Measurements from ENCODE around the gene IL1RAP.

IL1RAP gene

DNA sequence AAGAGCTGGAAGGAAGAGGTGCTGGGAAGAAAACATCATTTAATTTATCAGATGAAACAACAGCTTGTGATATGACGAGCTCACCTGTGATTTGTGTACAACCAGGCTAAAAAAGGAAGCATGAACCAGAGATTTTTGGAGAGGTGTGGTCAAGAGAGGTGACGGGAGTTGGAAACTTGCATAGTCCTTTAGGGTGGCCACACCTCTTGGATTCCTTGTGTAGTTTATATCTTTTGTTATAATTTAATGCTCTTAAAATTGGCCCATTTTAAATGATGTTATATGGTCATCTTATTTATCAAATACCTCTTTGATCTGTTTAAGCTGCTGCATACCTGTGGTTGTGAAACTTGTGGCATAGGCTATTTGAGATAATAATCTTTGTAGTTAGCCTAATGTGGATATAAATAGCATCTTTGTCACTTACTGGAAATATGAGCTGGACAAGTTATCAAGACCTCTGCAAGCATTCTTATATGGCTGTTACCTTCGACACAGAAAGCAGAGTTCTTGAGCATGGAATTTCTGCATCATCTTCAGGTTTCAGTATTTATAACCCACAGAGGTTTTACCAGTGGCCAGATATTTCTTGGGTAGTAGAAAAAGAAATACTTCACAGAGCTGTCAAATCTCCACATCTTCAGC, 49.1 kb downstream of the IL1RAP start:
- H3K9me3 ChIP-seq (ENCODE audit: control insufficient read depth, low read length) = no peaks in the 10 kb centered on the region
- no peak overlapping the region for H3K27ac ChIP-seq
- no peak overlapping the region for H3K9ac ChIP-seq

DNA sequence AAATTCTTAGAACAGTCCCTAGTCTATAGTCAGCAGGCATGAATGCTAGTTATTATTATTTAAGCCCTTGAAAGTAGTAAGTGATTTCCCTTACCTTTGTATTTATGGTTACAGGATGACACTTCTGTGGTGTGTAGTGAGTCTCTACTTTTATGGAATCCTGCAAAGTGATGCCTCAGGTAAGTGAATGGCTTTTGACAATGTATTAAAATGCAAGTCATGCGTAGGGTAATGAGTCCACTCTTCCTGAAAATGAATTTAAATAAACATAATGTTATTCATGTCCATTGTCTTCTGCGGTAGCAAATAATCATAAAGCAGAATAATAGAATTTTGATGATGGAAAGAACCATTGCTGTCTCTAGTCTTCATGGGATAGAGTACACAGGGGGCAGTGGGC, 50.3 kb downstream of the IL1RAP start:
- TF ChIP-seq, protein P1, sequence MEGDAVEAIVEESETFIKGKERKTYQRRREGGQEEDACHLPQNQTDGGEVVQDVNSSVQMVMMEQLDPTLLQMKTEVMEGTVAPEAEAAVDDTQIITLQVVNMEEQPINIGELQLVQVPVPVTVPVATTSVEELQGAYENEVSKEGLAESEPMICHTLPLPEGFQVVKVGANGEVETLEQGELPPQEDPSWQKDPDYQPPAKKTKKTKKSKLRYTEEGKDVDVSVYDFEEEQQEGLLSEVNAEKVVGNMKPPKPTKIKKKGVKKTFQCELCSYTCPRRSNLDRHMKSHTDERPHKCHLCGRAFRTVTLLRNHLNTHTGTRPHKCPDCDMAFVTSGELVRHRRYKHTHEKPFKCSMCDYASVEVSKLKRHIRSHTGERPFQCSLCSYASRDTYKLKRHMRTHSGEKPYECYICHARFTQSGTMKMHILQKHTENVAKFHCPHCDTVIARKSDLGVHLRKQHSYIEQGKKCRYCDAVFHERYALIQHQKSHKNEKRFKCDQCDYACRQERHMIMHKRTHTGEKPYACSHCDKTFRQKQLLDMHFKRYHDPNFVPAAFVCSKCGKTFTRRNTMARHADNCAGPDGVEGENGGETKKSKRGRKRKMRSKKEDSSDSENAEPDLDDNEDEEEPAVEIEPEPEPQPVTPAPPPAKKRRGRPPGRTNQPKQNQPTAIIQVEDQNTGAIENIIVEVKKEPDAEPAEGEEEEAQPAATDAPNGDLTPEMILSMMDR (IDR thresholded peaks at IDR 0.05) = no peak
- Histone ChIP-seq H3K4me3 (ENCODE audit: low read depth, low read length) (no peak overlapping the region), H3K4me2 (ENCODE audit: low read length) (no peak overlapping the region), H3K36me3 (ENCODE audit: control insufficient read depth, insufficient read depth, low read length) (no peaks in the 10 kb centered on the region), H3K79me2 (no peaks in the 10 kb centered on the region), H3K9ac (no peak overlapping the region), H3K4me1 (no peaks in the 10 kb centered on the region), H3K27me3 (ENCODE audit: control insufficient read depth, insufficient read depth, low read length) (no peaks in the 10 kb centered on the region), H3K27ac (no peak overlapping the region), H3K9me3 (ENCODE audit: control insufficient read depth, low read length) (no peaks in the 10 kb centered on the region), H2AFZ (no peak overlapping the region)

More for the DNA sequence above, 49.1 kb downstream of the IL1RAP start:
- H3K36me3 ChIP-seq (ENCODE audit: control insufficient read depth, insufficient read depth, low read length) = no peaks in the 10 kb centered on the region
- H3K4me3 ChIP-seq (ENCODE audit: low read depth, low read length) = no peak overlapping the region
- no peaks in the 10 kb centered on the region for H3K79me2 ChIP-seq
- H2AFZ ChIP-seq = no peak overlapping the region
- no peaks in the 10 kb centered on the region for H3K4me1 ChIP-seq
- H3K4me2 ChIP-seq (ENCODE audit: low read length) = no peak overlapping the region
- H3K27me3 ChIP-seq (ENCODE audit: control insufficient read depth, insufficient read depth, low read length) = no peaks in the 10 kb centered on the region
- TF ChIP-seq, protein P1 (IDR thresholded peaks at IDR 0.05) = no peak

GRCh38 chr3:190566043-190566933, 52.4 kb downstream of the IL1RAP start:
- TF ChIP-seq, protein P1 (IDR thresholded peaks at IDR 0.05) = no peak
- Histone ChIP-seq H3K27me3 (ENCODE audit: control insufficient read depth, insufficient read depth, low read length) (no peaks in the 10 kb centered on the region), H2AFZ (no peak overlapping the region), H3K4me1 (no peaks in the 10 kb centered on the region), H3K36me3 (ENCODE audit: control insufficient read depth, insufficient read depth, low read length) (no peaks in the 10 kb centered on the region), H3K9ac (no peak overlapping the region), H3K4me2 (ENCODE audit: low read length) (no peak overlapping the region), H3K9me3 (ENCODE audit: control insufficient read depth, low read length) (no peaks in the 10 kb centered on the region), H3K27ac (no peak overlapping the region), H3K4me3 (ENCODE audit: low read depth, low read length) (no peak overlapping the region), H3K79me2 (no peaks in the 10 kb centered on the region)

DNA sequence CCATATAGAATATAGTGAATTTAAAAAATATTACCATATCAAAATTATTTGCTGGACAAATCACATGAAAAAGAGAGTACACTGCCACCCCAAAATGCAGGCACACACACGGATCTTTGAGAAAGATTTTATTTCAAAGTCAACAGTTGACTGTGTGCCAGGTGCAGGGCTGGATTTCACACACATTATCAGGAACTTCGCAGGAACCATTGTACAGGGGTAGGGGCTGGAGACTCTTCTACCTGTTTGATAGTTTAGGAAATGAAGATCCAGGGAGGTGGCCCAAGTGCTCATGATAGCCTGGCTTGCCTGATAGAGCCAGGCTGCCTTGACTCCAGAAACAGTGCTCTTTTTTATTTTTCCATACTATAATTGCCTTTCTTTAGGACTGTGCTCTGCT, 54.2 kb downstream of the IL1RAP start:
- H3K4me2 ChIP-seq (ENCODE audit: low read length) = no peak overlapping the region
- no peaks in the 10 kb centered on the region for H3K9me3 ChIP-seq (ENCODE audit: control insufficient read depth, low read length)
- TF ChIP-seq, protein P1 (IDR thresholded peaks at IDR 0.05) = no peak
- H3K27me3 ChIP-seq (ENCODE audit: control insufficient read depth, insufficient read depth, low read length) = no peaks in the 10 kb centered on the region
- no peaks in the 10 kb centered on the region for H3K4me1 ChIP-seq
- H3K36me3 ChIP-seq (ENCODE audit: control insufficient read depth, insufficient read depth, low read length) = no peaks in the 10 kb centered on the region
- H3K27ac ChIP-seq = no peak overlapping the region
- no peak overlapping the region for H3K9ac ChIP-seq
- H3K4me3 ChIP-seq (ENCODE audit: low read depth, low read length) = no peak overlapping the region
- H3K79me2 ChIP-seq = no peaks in the 10 kb centered on the region
- H2AFZ ChIP-seq = no peak overlapping the region

Data from parathyroid adenoma (tissue), 2 donors.